Breast epithelium (tissue), 3 donors: Measurements from ENCODE around the gene GNA12.

Experiments used
- CTCF ChIP-seq, 3 donors: fragments of 450-650 bp; IDR thresholded peaks; one replicate each; pipeline ENCODE4 v1.5.1; 2016 to 2017; ENCODE audit warnings: antibody characterized with exemption in 3 of 3, mild to moderate bottlenecking in 3 of 3, moderate library complexity in 3 of 3
- POLR2A ChIP-seq: fragments of 450-650 bp; IDR thresholded peaks from one replicate; pipeline ENCODE4 v1.6.1; 2016; ENCODE audit warnings: antibody characterized with exemption, mild to moderate bottlenecking, moderate library complexity
- POLR2AphosphoS5 ChIP-seq, 3 donors: sonication (generic); formaldehyde crosslinking; IDR thresholded peaks; one replicate each; pipeline ENCODE4 v1.6.1; 2017; ENCODE audit warnings: antibody characterized with exemption in 3 of 3

GRCh38 chr7:2838451-2838850 is 5.7 kb downstream of the GNA12 start:
- TF ChIP-seq POLR2AphosphoS5 (IDR thresholded peaks at IDR 0.05) (no peak), CTCF (IDR thresholded peaks at IDR 0.05) (no peak), POLR2A (no peak)
